Measurements from ENCODE around the gene COL4A6.

DNA sequence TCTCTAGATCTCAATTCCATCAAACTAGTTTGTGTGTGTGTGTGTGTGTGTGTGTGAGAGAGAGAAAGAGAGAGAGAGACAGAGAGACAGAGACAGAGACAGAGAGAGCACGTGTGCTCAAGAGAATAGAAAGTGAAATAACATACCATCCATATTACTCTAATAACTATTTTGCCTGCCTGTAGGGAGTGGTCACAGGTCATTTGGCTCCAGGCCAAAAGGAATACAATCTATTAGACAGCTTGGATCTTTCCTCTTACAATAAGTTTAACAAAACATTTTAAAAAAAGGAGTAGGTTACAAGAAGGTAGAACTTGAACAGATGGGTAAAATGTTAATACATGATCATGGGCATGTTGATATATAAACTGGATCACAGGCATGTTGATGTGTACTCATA, 76.2 kb downstream of the COL4A6 start:
- no peak for TF ChIP-seq POLR2AphosphoS5 (IDR thresholded peaks at IDR 0.05; ENCODE audit: low read depth, low read length)
- TF ChIP-seq, protein P1, sequence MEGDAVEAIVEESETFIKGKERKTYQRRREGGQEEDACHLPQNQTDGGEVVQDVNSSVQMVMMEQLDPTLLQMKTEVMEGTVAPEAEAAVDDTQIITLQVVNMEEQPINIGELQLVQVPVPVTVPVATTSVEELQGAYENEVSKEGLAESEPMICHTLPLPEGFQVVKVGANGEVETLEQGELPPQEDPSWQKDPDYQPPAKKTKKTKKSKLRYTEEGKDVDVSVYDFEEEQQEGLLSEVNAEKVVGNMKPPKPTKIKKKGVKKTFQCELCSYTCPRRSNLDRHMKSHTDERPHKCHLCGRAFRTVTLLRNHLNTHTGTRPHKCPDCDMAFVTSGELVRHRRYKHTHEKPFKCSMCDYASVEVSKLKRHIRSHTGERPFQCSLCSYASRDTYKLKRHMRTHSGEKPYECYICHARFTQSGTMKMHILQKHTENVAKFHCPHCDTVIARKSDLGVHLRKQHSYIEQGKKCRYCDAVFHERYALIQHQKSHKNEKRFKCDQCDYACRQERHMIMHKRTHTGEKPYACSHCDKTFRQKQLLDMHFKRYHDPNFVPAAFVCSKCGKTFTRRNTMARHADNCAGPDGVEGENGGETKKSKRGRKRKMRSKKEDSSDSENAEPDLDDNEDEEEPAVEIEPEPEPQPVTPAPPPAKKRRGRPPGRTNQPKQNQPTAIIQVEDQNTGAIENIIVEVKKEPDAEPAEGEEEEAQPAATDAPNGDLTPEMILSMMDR (IDR thresholded peaks at IDR 0.05): no peak
- TF ChIP-seq, protein P2, sequence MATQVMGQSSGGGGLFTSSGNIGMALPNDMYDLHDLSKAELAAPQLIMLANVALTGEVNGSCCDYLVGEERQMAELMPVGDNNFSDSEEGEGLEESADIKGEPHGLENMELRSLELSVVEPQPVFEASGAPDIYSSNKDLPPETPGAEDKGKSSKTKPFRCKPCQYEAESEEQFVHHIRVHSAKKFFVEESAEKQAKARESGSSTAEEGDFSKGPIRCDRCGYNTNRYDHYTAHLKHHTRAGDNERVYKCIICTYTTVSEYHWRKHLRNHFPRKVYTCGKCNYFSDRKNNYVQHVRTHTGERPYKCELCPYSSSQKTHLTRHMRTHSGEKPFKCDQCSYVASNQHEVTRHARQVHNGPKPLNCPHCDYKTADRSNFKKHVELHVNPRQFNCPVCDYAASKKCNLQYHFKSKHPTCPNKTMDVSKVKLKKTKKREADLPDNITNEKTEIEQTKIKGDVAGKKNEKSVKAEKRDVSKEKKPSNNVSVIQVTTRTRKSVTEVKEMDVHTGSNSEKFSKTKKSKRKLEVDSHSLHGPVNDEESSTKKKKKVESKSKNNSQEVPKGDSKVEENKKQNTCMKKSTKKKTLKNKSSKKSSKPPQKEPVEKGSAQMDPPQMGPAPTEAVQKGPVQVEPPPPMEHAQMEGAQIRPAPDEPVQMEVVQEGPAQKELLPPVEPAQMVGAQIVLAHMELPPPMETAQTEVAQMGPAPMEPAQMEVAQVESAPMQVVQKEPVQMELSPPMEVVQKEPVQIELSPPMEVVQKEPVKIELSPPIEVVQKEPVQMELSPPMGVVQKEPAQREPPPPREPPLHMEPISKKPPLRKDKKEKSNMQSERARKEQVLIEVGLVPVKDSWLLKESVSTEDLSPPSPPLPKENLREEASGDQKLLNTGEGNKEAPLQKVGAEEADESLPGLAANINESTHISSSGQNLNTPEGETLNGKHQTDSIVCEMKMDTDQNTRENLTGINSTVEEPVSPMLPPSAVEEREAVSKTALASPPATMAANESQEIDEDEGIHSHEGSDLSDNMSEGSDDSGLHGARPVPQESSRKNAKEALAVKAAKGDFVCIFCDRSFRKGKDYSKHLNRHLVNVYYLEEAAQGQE (IDR thresholded peaks at IDR 0.05; ENCODE audit: insufficient read depth in 1 of 2, low read depth in 2 of 2, low read length in 1 of 2): no peak
